HUES64 (cell line): ENCODE data around the gene SUSD6.

ENCODE experiments used
- H3K27ac ChIP-seq: 2 replicates; pipeline ENCODE4 v1.7.0; 2013; ENCODE audit warnings: low read depth, low read length, inconsistent platforms
- H3K27me3 ChIP-seq: 2 replicates; pipeline ENCODE4 v1.6.1; 2013; ENCODE audit warnings: mild to moderate bottlenecking, low read length; ENCODE audit not compliant: insufficient read depth
- H3K36me3 ChIP-seq: 2 replicates; pipeline ENCODE4 v1.6.1; 2013; ENCODE audit warnings: mild to moderate bottlenecking, low read length; ENCODE audit not compliant: insufficient read depth
- H3K4me1 ChIP-seq: 2 replicates; pipeline ENCODE4 v1.6.1; 2013; ENCODE audit warnings: mild to moderate bottlenecking, low read length, moderate library complexity; ENCODE audit not compliant: insufficient read depth
- H3K4me3 ChIP-seq: 2 replicates; pipeline ENCODE4 v1.5.1; 2013; ENCODE audit warnings: mild to moderate bottlenecking, low read length, moderate library complexity
- H3K9ac ChIP-seq: 2 replicates; pipeline ENCODE4 v1.6.1; 2013; ENCODE audit warnings: mild to moderate bottlenecking, low read depth, low read length
- H3K9me3 ChIP-seq: 2 replicates; pipeline ENCODE4 v1.6.1; 2013; ENCODE audit warnings: low read depth, low read length; ENCODE audit not compliant: insufficient read depth
- WGBS: fragments of 150-250, 120-280 bp; methylation state at CpG from one replicate; pipeline ENCODE4 v1.1.7; 2013; ENCODE audit warnings: missing lambda C conversion rate; 5-methylcytosine and 5-hydroxymethylcytosine counted together

Gene SUSD6

GRCh38 chr14:69625299-69626131, 14.1 kb downstream of the SUSD6 start:
- H3K4me1 ChIP-seq: peaks cover 5% of the 10 kb centered on the region
- WGBS: 90% methylated on average over 11 of the region's 11 CpGs
- H3K4me3 ChIP-seq: no peak overlapping the region
- no peaks in the 10 kb centered on the region for H3K27me3 ChIP-seq
- H3K27ac ChIP-seq: no peak overlapping the region
- no peak overlapping the region for H3K9ac ChIP-seq
- no peaks in the 10 kb centered on the region for H3K36me3 ChIP-seq
- H3K9me3 ChIP-seq: no peaks in the 10 kb centered on the region

DNA sequence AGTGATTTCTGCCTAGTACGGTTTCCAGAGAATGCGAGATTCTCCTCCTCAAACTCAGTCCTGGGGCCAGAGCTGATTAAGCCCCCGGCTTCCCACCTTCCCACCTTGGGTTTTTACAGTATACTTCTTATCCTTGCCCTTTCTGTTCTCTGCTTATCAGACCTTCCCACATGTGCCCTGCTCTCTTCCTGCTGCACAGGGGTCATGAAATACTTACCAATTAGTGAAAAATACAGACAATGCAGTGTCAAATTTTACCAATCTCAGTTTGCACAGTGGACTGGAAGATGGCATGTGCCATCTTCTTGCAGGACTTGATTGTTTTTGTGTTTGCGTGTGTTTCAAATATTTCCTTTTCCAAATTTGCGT, 14.7 kb downstream of the SUSD6 start:
- H3K9me3 ChIP-seq: no peaks in the 10 kb centered on the region
- no peaks in the 10 kb centered on the region for H3K27me3 ChIP-seq
- H3K9ac ChIP-seq: no peak overlapping the region
- WGBS: 95% methylated on average over 5 of the region's 5 CpGs
- H3K4me1 ChIP-seq: peaks cover 5% of the 10 kb centered on the region
- no peak overlapping the region for H3K27ac ChIP-seq
- no peaks in the 10 kb centered on the region for H3K36me3 ChIP-seq
- no peak overlapping the region for H3K4me3 ChIP-seq

- H3K4me1 ChIP-seq: peaks cover 29% of the 10 kb centered on the region
- 91% methylated on average over 9 of the region's 9 CpGs for WGBS
- H3K9ac ChIP-seq: no peak overlapping the region
- no peak overlapping the region for H3K27ac ChIP-seq
- H3K4me3 ChIP-seq: no peak overlapping the region
- H3K36me3 ChIP-seq: no peaks in the 10 kb centered on the region
- no peaks in the 10 kb centered on the region for H3K9me3 ChIP-seq
- H3K27me3 ChIP-seq: no peaks in the 10 kb centered on the region
These were observed 18.1 kb downstream of the SUSD6 start for GRCh38 chr14:69629225-69630127.

- Histone ChIP-seq H3K4me1 (peaks cover 29% of the 10 kb centered on the region), H3K27me3 (no peaks in the 10 kb centered on the region), H3K4me3 (no peak overlapping the region), H3K27ac (no peak overlapping the region), H3K9ac (no peak overlapping the region), H3K36me3 (no peaks in the 10 kb centered on the region), H3K9me3 (no peaks in the 10 kb centered on the region)
- WGBS: 84% methylated on average over 2 of the region's 2 CpGs
These were observed 19.0 kb downstream of the SUSD6 start for GRCh38 chr14:69630360-69630759.

DNA sequence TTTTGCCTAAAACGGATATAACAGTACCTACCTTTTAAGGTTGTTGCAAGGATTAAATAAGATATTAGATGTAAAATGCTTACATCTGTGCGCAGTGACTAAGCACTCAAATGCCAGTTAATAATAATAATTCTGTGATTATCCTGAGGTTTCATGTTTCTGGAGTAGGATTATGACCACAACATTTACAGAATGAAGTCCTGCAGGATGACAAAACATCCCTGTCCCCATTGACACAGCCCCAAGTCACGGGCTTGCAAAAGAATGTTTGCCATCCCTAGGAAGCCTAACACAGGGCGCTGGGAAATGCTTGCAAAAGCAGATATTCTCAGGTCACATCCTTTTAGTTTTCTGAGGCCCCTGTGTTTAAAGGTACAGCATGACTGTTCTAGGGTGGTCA, 20.1 kb downstream of the SUSD6 start:
- WGBS: 70% methylated on average over 4 of the region's 4 CpGs
- Histone ChIP-seq H3K36me3 (no peaks in the 10 kb centered on the region), H3K27ac (no peak overlapping the region), H3K9me3 (no peaks in the 10 kb centered on the region), H3K4me3 (no peak overlapping the region), H3K27me3 (no peaks in the 10 kb centered on the region), H3K4me1 (peaks cover 37% of the 10 kb centered on the region), H3K9ac (no peak overlapping the region)

DNA sequence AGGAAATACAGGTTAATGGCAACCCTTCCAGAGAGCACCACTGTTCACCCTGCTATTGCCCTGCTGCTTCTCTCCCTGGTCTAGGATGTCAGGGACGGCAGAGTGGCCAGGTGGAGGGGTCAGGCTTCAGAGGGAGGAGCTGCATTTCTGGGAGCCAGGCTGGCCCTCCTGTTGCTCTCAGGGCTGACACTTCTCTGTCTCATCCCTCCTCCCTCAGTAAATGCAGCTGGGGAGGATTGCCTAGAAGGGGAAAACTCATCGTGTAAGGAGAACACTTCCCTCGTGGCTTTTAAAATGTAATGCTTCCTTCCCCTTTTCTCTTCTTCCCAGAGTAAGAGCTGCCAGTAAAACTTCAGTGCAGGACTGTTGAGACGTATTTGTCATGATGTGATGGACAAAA, 20.8 kb downstream of the SUSD6 start:
- Histone ChIP-seq H3K27ac (no peak overlapping the region), H3K9ac (no peak overlapping the region; the same call in 1 of the 2 replicates), H3K36me3 (no peaks in the 10 kb centered on the region), H3K9me3 (no peaks in the 10 kb centered on the region), H3K27me3 (no peaks in the 10 kb centered on the region), H3K4me1 (peaks cover 37% of the 10 kb centered on the region), H3K4me3 (no peak overlapping the region)
- WGBS: 19% methylated on average over 3 of the region's 4 CpGs

DNA sequence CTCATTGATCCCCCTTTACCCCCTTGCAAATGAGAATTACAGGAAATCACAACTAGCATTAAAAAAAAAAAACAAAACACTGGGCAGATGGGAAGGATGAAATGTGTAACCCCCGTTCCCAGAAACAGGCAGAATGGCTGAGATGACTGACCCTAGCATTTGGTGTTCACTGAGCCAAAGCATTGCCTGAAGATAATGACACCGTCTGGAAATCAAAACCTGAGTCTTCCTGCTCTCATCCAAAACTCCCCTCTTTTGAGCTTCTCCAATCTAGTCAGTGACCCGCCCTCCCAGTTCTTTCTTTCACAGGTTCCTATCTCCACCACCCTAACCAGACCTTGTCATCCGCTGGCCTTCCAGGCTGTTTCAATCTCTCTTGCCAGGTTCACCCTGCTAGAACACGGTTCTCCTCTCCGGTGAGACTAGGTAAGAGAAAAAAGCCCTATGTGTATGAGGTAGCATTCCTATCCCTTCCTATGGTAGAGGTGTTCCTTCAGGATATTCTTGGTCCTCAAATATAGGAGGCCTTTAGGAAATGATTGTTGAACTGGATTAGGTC, 21.3 kb downstream of the SUSD6 start:
- Histone ChIP-seq H3K9me3 (no peaks in the 10 kb centered on the region), H3K4me1 (peaks cover 40% of the 10 kb centered on the region), H3K27ac (0 out of 2 replicates have a peak overlapping the region, but pooled peaks have one; percentile 11), H3K27me3 (no peaks in the 10 kb centered on the region), H3K4me3 (no peak overlapping the region), H3K36me3 (no peaks in the 10 kb centered on the region), H3K9ac (no peak overlapping the region)
- 87% methylated on average over 6 of the region's 6 CpGs for WGBS

- Histone ChIP-seq H3K9ac (no peak overlapping the region), H3K4me1 (peaks cover 46% of the 10 kb centered on the region), H3K9me3 (no peaks in the 10 kb centered on the region), H3K4me3 (no peak overlapping the region), H3K27me3 (no peaks in the 10 kb centered on the region), H3K27ac (0 out of 2 replicates have a peak overlapping the region, but pooled peaks have one; percentile 11), H3K36me3 (no peaks in the 10 kb centered on the region)
- 61% methylated on average over 3 of the region's 4 CpGs for WGBS
These were observed 21.8 kb downstream of the SUSD6 start for GRCh38 chr14:69633238-69633637.

- Histone ChIP-seq H3K4me3 (no peak overlapping the region), H3K9me3 (peaks cover 3% of the 10 kb centered on the region), H3K27me3 (no peaks in the 10 kb centered on the region), H3K9ac (no peak overlapping the region), H3K4me1 (peaks cover 48% of the 10 kb centered on the region), H3K27ac (no peak overlapping the region), H3K36me3 (no peaks in the 10 kb centered on the region)
- 84% methylated on average over 4 of the region's 4 CpGs for WGBS
These were observed 24.7 kb downstream of the SUSD6 start for GRCh38 chr14:69635981-69636639.

GRCh38 chr14:69636718-69637480, 25.5 kb downstream of the SUSD6 start:
- H3K27ac ChIP-seq: no peak overlapping the region
- peaks cover 43% of the 10 kb centered on the region for H3K4me1 ChIP-seq
- H3K9ac ChIP-seq: no peak overlapping the region
- H3K4me3 ChIP-seq: no peak overlapping the region
- no peaks in the 10 kb centered on the region for H3K36me3 ChIP-seq
- H3K27me3 ChIP-seq: no peaks in the 10 kb centered on the region
- H3K9me3 ChIP-seq: peaks cover 9% of the 10 kb centered on the region
- 89% methylated on average over 6 of the region's 7 CpGs for WGBS
